Peyer's patch (tissue), 4 donors: Measurements from ENCODE around the gene MELK.

Experiments used
- CTCF ChIP-seq, 6 experiments: fragments of 450-650 bp in 4 of 6; fragments of 200-600 bp in 2 of 6; sonication (generic) in 1 of 6; IDR thresholded peaks; one replicate each; pipeline ENCODE4 v1.5.1; 2017 to 2019; ENCODE audit warnings: antibody characterized with exemption in 6 of 6, mild to moderate bottlenecking in 3 of 6, moderate library complexity in 1 of 6
- POLR2A ChIP-seq, 2 donors: fragments of 450-650 bp; IDR thresholded peaks; one replicate each; pipeline ENCODE4 v1.5.1; 2017; ENCODE audit warnings: antibody characterized with exemption in 2 of 2, mild to moderate bottlenecking in 2 of 2, moderate library complexity in 2 of 2

DNA sequence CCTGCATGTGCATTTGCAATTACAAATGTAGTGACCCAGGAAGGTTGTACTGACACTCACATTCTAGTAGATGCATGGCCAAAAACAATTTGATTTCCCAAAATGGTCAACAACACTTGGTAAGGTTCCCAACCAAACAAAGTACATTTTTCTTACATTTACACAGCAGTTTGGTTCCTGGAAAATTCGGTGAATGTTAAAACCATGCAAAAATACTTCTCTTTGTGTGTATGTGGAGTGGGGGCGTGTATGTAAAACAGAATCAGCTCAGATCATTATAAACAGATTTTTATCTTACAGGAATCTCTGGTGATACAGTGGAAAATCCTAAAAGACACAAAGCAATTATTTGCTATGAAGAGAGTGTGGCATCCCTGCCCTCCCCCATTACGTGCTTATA, 25.1 kb upstream of the MELK start:
- TF ChIP-seq POLR2A (IDR thresholded peaks at IDR 0.05) = no peak
- TF ChIP-seq CTCF (IDR thresholded peaks at IDR 0.05) = no peak
